NCI-H2196 treated with DMSO at 0.1 percent for 48 hours (cell line): ENCODE results near the gene NGLY1.

ENCODE experiments used
- DNase-seq: peaks from one replicate; lab custom pipeline; 2025; ENCODE audit not compliant: unreplicated experiment; lab: John Stamatoyannopoulos, UW

The NGLY1 gene

DNA sequence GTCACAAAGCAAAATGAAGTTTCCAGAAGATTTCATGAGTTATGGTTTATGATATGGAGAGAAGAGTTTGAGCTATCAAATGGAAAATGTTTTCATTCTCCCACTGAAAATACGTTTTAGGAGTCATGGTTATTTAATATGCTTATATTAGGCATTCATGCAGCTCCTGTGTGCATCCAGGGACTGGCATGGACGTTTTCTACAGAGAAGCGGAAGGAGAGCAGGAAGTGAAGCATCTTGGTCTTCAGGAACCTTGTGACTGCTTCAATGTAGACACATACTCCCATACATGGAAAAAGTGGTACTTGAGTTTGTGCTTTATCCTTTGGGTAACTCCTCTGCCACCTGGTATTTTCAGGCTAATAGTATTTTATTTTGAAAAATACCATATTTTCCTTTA lies 75.2 kb downstream of the NGLY1 start:
- DNase-seq: no peak

DNA sequence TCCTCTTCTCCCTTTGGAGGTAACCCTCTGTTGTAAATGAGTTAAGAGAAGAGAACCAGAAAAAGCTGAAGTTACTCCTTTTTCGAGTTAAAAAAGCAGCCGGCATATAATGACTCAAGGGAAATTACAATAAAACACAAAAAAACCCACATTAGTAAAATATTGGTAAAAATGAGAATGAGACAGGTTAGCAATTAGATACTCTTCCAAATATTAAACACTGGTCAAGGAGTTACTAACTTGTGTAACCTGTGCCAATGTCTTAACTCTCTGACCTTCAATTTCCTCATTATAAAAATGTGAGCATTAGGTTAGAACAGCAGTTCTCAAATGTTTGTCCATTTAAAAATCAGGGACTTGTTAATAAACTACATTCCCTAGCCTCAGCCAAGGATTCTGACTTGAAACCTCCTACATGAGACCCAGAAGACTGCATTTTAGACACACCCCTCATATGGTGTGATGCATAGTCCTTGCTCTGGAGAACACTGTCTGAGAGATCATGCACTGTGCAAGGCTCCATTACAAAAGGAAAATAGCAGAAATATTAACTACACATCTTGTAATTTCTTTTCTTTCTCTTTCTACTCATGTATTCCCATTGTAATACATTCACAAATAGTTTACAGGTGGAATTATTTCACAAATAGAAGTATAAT lies 75.8 kb downstream of the NGLY1 start:
- DNase-seq: no peak

DNA sequence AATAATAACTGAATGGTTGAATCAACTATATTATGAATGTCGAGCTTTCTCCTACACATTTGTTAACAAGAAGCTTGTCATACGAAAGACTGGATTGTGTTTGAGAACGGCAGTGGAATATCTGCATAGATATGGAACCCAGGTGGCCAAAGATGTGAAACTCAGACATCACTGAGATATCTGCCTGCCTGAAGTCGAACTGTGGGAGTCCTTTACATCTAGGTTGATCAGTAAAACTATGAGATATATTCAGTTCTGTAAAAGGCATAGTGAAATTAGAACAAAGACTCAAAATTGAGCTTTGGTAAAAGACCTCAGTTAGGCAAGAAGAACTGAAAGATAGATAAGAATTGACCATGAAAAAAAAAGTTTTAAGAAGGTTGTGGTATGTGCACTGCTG lies 77.0 kb downstream of the NGLY1 start:
- no peak for DNase-seq

DNA sequence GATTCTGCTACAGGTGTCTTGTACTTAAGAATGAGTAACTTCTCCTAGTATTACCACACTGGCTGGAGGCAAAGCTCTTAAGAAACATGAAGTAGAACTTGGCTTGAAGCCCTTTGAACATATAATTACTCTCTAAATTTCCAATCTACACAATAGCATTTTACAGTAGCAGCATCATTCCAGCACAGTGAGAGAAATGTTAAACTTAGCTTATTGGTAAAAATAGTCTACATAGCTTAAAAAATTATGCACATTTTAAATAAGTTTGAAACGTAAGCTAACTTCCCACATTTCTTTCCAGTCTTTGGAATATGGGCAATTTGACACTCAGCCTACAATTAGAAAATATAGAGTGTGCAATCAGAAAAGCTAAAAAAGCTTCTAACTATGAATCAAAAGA lies 85.7 kb downstream of the NGLY1 start:
- DNase-seq: no peak

DNA sequence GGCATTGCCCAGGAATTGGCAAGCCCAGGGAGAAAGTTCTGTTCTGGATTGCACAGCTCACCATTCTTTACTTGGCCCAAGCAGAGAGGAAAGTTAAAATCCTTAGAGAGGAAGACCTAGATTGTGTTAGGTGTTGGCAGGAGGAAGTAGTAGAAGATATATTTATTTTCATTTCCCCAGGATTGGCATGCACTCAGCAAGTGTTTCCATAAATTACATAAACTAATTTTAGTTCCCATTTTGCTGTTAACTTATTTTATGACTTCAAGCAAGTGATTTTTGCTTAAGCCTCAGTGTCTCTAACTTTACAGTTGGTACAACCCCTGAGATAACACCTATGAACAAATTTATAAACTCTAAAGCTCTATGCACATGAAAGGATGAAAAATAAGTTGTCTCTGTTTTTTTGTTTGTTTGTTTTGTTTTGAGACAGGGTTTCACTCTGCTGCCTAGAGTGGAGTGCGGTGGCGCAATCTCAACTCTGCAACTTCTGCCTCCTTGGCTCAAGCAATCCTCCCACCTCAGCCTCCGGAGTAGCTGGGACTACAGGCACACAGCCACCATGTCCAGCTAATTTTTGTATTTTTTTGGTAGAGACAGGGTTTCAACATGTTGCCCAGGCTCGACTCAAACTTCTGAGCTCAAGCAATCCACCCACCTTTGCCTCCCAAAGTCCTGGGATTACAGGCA lies 87.4 kb downstream of the NGLY1 start:
- no peak for DNase-seq

DNA sequence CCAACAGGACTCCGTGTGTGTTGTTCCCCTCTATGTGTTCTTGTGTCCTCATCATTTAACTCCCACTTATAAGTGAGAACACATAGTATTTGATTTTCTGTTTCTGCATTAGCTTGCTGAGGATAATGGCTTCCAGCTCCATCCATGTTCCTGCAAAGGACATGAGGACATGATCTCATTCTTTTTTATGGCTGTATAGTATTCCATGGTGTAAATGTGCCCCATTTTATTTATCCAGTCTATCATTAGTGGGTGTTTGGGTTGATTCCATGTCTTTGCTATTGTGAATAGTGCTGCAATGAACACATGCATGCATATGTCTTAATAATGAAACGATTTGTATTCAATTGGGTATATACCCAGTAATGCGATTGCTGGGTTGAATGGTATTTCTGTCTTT lies 90.0 kb downstream of the NGLY1 start:
- DNase-seq: no peak

DNA sequence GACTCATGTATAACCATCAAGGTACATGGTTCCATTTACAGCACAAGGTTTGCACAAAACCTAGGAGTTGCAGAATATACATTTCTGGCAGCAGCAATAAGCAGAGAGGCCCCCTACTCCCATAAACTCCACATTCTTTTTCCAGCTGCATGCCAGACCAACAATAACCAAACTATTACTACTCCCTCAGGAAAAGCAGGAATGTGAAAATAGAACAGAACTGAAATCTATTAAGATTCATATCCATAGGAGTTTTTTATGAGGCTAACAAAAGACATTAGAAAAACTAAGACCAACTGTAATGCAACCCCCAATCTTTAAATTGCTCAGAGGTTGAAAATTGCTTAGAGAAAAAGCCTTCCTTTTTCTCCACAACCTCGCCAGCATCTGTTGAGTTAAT lies 90.9 kb downstream of the NGLY1 start:
- DNase-seq: no peak

DNA sequence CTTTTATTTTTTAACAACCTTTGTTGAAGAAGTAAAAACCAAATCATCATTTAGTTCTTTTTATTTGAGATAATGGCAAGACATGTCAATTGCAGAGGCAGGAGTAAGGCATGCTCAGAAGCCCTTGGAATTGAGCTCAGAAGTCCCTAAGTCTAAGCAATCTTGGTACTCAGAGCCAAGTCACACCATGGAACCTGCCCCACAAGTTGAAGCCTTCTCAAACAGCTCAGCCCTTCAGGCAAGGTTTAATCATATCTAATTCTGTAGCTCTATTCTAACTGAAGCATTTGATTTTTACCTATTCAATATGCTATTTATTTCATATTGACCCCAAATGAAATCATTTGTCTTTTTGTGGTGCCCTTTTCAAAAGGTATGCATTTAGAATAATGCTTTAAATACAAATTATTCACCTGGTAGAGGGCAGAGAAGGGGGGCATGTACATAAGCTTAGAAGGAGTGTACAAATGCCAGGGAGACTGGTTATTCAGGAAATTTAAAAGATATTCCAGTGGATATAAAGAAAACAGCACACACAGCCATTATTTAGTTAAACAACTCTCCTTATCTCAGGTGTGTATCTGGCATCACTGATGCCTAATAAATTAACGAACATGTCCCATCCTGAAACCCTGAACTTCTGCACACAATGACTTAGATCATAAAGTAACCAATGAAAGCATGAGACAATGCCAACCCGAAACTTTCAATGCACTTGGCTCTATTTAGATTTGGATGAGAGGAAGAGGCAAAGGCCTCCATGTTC lies 92.3 kb downstream of the NGLY1 start:
- DNase-seq: no peak

DNA sequence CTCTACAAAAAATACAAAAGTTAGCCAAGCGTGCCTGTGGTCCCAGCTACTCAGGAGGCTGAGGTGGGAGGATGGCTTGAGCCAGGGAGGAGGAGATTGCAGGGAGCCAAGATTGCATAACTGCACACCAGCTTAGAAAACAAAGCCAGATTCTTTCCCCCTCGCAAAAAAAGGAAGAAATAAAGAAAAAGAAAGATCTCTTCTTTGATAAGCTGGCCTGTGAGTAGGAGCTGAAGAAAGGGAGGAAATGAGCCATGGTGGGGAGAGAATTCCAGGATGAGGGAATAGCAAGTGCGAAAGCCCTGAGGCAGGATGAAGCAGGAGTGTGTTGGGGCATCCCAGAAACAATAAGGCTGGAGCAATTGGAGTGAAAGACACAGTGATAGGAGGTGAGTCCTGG lies 94.0 kb downstream of the NGLY1 start:
- DNase-seq: no peak

DNA sequence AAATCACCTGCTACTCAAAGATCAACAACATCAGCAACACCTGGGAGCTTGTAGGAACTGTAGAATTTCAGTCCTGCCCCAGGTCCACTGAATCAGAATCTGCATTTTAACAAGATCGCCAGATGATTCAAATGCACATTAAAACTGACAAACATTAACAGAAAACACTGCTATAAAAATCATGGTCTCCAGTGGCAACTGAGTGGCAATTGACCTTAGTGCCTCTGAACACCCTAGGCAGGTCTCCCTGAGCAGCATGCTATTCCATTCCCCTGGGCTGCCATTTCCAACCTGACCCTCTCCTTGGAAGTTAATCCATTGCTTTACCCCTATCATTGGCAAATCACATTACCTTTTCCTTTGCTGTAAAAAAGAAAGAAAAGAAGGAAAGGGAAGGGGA lies 95.5 kb downstream of the NGLY1 start:
- DNase-seq: no peak

DNA sequence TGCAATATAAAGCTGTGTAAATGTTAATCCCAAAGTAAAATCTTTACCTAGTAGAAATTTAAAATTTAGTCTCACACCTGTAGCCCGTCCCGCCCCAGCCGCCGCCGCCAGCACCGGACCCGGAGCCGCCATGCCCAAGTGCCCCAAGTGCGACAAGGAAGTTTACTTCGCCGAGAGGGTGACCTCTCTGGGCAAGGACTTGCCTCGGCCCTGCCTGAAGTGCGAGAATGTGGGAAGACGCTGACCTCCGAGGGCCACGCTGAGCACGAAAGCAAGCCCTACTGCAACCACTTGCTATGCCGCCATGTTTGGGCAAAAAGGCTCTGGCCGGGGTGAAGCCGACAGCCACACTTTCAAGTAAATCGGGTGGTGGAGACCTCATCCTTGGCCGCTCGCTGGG lies 96.5 kb downstream of the NGLY1 start:
- DNase-seq: no peak

DNA sequence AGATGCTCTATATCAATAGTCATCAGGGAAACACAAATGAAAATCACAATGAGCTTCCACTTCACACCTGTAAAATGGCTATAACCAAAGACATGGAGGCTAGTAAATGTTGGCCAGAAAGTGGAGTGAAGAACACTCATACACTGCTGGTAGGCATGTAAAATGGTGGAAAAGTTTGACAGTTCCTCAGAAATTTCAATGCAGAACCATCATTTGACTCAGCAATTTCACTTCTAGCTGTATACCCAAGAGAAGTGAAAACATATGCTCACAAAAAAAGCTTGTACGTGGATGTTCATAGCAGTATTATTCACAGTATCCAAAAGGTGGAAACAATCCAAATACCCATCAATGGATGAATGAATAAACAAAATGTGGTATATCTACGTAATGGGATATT lies 99.4 kb downstream of the NGLY1 start:
- DNase-seq: no peak

DNA sequence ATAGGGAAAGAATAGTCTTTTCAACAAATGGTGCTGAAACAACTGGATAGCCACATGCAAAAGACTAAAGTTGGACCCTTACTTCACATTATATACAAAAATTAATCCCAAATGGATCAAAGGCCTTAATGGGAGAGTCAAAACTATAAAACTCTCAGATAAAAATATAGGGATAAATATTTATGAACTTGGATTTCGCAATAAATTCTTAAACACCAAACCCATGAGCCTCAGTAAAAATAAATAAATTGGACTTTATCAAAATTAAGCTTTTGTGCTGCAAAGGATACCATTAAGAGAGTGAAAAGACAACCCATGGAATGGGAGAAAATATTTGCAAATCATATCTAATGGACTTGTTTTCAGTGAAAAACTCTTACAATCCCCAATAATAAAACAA lies 99.8 kb downstream of the NGLY1 start:
- DNase-seq: no peak

DNA sequence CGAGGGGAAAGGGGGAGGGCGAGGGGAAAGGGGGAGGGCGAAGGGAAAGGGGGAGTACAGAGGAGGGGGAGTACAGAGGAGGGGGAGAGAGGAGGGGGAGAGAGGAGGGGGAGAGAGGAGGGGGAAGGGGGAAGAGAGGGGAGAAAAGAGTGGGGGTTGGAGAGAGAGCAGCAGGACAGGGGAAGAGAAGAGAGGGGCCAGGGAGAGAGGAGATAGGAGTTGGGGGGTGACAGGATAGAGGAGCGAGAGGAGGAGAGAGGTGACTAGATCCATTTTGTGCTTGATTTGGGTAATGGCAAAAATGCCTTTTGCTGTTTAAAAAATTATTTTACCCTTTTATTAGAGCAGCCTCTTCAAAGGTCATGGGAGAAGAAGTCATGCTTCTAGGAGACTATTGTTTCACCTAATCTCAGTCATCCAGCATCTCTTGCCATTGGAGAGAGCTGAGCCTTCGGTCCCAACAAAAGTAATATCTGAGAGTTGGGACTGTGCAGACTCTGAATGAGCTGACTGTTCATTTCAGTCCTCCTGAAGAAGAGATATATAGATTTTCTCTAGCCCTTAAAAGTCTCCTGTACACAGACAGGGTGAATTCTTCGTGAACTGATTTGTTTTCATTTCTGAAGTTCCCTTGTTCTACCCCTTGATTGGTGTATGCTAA lies 103.5 kb downstream of the NGLY1 start:
- no peak for DNase-seq

DNA sequence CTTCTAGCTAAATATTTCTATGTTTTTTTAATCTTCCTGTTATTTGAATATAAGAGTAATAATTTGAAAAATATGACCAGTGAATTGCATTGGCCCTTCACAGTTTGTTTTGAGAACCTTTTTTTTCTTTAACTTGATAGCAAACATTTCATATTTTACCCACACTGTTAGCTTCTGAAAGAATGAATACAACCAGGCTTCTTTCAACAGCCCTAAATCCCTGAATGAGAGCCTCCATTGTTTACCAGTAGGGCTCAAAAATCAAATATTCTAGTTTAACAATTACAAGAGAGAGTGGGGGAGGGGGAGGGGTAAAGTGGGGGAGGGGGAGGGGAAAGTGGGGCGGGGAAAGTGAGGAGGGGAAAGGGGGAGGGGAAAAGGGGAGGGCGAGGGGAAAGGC lies 104.1 kb downstream of the NGLY1 start:
- no peak for DNase-seq

DNA sequence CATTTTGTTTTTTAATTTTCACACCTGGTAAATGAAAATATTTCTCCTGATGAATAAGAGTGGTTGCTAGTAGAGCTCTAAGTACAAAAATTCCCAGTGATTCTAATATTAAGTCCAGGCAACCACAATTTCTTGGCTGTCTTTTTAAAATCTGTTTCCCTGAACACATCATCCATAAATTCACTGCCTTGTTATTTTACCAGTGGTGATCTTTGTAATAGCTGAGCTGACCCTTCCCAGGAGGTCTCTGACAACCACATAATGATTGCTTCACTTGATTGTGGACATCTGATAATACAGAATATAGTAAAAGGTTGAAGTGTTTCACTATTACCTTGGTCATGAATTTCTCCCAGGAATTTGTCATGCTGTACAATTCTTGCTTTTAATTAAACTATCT lies 104.7 kb downstream of the NGLY1 start:
- no peak for DNase-seq

DNA sequence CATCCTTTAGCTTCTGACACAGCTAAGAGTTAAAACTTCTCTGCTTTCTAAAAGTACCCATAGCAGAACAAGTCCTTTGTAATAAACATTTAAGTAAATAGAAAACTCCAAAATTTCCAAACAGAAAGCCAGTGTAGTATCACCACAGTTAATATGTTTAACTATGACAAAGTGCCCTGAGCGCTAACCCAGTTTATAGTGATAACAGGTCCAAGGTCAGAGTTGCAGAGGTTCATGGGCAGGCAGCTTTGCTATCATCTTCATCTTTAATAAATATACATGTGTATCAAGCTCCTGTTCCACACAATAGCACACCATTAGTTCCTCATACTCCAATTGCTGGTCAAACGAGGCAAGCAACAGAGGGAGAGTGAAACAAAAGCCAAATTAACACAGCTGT lies 106.1 kb downstream of the NGLY1 start:
- DNase-seq: no peak

DNA sequence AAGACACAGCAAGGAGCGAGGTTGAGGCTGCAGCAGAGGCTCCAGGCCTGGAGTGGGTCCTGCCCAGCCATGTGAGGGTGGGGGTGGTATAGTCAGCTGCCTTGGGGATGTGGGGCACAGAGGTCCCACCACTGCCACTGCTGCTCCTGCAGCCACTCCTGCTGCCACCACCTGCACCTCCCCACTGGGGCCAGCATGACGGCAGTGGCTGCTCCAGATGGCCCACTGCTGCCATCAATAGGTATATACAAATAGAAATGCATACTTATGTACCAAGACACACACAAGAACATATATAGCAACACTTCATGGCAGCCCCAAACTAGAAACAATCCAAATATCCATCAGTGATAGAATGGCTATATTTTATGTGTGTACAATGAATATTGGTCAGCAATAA lies 108.6 kb downstream of the NGLY1 start:
- no peak for DNase-seq

DNA sequence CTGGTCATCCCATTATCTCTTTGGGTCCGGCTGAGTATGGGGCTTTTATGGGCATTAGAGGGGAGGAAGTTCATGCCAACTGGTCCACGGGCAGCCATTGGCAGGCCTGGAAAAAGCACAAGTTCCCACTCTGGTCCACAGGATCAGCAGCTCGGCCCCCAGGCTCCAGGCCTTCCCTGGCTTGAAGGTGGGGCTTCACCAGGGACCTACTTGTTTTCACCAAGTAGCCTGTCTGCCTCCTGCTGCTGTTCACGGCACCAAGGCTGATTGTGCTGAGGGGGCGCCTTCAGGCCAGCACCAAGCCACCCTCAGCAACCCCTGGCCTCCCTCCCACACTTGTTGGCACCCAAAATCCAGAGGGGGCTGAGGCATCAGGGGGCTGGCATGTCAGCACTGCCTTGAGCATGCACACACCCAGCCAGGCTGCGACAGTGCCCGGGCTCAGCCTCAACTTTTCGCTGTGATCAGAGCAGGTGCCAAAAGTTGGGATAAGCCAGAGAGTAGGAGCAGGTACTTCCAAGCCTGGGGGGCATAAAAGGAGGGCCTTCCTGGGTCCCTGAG lies 109.4 kb downstream of the NGLY1 start:
- no peak for DNase-seq
